DMS114 treated with DMSO at 0.1 percent for 48 hours (cell line): ENCODE results near the gene C1RL.

Experiments used
- DNase-seq: peaks from one replicate; lab custom pipeline; 2025; ENCODE audit not compliant: unreplicated experiment; lab: John Stamatoyannopoulos, UW

The C1RL gene

DNA sequence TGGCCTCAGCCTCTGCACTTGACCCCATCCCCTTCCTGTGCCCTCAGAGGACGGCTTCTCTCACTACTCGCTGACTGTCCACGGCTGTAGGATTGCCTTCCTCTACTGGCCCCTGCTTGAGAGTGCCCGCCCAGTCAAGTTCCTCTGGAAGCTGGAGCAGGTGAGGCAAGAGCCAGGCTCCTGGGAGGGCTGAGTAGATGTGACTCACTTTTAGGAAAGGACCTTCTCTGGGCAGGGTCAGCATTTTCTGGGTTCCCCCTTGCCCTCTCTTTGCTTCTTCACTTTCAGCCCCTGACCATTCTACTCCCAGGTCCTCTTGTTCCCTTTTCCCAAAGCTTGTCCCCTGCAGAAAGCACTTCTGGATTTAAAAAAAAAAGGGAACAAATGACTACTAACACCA, 28.9 kb upstream of the C1RL start:
- DNase-seq = no peak

DNA sequence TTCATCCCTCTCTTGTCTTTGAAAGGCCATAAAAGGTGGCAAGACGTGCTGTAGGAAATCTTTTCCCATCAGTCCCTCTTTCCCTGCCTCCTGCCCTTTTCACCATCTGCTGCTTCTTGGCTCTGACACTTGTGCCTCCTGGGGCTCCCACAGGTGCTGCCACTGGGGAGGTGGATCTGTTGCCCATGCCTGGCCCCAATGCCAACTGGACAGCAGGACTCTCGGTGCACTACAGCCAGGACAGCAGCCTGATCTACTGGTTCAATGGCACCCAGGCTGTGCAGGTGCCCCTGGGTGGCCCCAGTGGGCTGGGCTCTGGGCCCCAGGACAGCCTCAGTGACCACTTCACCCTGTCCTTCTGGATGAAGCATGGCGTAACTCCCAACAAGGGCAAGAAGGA, 27.7 kb upstream of the C1RL start:
- DNase-seq = no peak

DNA sequence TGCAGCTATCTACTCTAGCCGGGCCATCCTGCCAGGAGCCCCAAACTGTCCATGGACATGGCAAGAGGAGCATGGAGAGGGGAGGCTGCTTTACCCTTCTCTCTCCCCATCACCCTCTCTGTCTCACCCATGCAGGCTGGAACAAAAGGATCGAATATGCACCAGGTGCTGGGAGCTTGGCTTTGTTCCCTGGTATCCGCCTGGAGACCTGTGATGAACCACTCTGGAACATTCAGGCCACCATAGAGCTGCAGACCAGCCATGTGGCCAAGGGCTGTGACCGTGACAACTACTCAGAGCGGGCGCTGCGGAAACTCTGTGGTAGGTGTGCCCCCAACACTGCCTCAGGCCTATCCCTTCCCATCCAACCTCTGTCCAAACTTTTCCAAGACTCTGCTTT, 27.1 kb upstream of the C1RL start:
- DNase-seq = no peak

DNA sequence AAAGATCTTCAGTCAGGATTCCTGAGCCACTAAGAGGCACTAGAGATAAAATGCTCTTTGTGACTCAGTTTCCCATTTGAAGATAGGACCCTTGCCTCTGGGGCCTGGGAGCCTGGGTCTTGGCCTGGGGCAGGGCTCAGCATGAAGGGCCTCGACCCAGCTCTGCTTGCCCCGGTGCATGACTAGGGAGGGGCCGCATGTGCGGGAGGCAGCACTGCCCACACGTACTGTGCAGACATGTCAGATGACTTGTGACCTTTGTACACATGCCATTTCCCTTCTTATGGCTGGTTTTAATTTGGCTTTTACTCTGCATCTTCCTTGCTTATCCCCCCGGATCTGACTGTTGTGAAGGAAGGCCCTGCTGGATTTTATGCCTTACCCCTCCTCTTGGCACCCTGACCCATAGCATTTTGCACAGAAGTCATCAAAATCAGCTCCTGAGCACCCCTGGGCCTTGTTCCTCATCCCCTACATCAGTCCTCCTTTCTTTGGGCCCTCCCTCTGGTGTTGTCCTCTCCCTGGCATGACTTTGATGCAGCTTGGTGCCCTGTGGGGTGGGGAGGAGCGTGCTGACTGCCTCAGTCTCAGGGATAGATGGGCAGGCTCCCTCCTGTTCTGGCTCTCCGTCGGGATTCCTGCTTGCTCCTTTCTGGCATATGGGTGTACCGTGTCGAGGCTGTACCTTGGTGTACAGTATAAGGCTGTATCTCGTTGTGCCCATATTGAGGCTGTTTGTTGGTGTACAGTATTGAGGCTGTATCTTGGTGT, 25.6 kb upstream of the C1RL start:
- no peak for DNase-seq

DNA sequence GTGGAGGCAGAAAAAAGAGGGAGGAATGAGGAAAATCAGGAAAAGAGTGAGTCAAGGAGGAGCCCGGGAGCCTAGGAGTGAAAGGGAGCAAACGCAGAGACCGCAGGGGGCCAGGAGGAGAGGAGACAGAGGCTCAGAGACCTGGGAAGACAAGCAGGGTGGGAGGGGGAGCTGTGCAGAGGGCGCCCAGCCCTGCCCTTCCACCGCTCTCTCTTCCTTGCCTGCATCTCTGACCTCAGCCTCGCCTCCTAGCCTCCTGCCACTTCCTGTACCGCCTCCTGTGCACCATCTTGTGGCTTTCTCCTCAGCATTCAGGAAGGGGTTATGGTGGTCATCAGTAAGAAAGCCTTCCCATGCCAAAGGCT, 22.5 kb upstream of the C1RL start:
- no peak for DNase-seq

DNA sequence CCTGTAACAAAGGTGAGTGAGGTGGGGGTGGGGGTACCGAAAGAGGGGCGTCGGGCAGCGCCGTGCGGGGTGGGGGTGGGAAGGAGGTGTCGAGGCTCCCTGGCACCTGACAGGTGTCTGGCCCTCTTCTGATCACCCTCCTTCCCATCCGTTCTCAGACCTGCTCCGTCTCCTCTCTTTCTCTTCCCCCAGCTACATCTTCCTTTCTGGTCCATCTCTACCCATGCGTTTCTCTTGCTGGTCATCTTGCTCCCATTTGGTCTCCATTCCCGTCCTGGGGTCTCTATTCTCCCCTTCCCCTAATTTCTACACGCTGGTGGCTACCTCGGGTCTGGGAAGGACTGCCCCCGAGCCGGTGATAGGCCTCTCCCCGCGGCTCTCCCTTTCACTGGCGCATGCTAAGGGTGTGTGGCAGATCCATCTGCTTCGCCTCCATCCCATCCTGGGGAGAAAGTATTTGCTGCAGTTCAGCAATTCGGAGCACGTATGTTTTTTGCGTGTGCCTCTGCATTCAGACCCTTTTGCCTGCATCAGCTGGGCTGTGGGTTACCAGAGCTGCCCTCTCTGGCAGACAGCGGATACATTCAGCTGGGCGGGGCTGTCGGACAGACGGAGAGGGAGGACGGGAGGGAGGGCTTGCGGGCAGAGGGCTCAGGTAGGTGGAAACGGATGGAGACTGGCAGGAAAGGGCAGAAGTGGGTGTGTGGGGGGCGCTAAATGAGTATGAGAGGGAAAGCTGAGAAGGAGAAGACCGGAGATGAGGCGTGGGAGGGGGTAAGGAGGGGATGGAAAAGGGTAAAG, 21.9 kb upstream of the C1RL start:
- DNase-seq = no peak

DNA sequence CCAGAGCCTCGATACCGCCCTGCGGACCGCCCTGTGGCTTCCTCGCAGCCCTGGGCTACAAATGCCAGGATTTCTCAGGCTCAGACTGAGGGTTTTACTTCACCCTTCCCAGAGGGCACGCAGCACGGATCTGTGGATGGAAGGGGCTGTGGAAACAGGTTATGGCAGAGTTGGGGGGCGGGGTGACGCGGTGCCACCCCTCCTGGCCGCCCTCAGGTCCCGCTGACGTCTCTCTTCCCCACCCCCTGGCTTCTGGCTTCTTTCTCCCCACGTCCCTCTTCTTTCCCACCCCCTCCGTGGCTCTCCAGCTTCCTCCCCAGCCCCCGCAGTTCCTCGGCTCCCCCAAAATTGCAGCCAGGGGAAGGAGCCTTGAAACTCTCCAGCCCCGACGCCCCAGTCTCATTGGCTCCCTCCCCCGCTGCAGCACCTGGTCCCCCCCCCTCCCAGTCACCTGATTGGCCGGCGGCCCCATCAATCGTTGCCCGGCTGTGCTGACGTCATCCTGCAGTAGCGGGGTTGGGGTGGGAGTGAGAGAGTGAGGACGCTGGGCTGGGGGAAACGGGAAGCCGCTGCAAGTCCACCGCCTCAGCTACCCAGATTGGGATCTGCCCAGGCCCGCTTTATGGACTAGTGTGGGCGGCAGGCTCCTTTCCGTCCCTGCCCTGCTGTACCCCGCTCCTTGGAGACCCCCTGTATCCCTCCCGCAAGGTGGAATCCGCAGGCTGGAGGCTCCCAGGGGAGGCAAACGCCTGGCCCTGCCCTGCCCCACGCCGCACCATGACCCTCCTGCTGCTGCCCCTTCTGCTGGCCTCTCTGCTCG, 21.1 kb upstream of the C1RL start, which contains the start of gene CLSTN3:
Gene CLSTN3 (plus strand): TSS at position 500 of the 820 bp plus-strand sequence. CDS start 278 bp downstream, at position 778.
- peak; percentile 60 for DNase-seq

DNA sequence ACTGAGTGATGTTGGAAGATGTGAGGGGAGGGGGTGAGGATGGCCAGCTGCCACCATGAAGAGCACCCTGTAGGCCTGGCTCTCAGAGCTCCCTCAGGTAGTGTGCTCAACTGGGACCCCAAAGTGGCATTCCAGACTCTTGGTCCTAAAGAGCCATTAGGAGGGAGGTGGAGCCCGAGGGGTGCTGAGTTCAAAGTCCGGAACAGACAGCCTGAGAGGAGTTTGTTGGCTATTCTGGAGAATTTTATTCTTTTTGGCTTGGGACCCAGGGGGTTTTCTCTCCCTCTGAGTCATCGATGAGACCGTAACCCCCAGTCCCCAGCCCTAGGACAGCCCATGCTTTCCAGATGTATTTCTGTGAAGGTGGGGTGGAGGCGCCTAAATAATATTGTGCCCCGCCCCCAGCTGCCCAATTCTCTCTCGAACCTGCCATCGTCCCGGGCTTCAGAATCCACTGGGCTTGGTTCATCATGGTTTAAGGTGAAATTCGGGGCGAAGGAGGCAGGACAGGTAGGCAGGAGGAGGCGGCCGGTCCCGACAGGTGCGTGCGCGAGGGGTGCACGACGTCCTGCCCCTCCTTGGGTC, 20.4 kb upstream of the C1RL start:
- no peak for DNase-seq

DNA sequence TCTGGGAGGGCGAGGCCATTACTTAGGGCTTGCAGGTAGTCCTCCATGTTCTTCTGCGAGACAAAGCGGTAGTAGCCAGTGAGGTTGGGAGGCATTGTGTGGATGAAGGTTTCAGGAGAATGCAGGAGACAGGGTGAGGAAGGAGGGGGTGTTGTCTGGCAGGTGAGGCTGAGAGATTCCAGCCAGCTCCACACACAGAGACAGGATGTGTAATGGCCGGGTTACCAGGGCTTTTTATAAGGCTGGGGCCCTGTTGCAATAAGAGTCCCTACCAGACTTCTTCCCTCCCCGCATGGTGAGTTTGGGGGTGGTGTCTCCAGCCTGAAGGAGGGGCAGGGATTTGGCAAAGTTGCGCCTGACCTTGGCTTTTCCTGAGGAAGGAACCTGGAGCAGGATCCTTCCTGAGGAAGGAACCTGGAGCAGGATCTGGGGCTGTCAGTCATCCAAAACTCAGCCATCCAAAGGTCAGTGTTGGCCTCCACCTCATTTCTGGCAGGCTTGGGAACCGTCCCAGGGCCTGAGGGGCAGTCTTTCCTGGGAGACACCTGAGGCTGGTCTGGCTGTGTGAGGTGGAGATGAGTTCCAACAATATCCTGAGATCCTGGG, 19.8 kb upstream of the C1RL start, which contains the start of gene RBP5:
Gene RBP5 (minus strand): TSS at position 209 of the 606 bp plus-strand sequence. CDS start 114 bp downstream, at position 95.
- DNase-seq = no peak

DNA sequence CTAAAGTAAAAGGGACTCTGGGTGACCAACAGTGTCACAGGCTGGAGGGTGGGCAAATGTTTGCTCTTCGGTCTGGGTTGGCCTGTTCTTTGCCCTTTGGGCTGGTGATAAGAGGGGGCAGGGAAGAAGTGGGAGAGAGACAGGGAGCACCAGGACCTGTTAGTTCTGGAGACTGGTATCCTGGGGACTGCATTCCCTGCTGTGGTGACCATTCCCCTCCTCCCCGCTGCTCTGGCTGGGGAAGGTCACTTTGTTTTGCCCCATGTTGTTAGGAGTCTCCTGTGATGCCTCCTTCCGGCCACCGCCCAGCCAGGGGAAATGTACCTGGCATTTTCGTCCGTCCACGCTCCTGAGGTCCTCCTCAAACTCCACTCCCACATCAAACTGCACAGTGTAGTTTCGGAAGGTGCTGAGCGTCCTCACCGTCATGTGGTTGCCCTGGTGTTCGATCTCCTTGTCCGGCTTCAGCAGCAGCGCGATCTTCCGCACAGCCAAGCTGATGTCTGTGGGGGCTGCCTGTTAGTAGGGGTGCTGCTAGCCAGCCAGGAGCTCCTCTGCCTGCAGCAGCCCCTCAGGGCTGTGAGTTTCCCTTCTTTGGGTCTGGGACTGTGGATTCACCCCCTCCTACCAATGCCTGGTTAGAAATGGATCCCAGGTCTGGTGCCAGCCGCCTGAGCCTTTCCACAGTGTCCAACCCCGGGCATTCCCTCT, 19.1 kb upstream of the C1RL start:
- DNase-seq = no peak

DNA sequence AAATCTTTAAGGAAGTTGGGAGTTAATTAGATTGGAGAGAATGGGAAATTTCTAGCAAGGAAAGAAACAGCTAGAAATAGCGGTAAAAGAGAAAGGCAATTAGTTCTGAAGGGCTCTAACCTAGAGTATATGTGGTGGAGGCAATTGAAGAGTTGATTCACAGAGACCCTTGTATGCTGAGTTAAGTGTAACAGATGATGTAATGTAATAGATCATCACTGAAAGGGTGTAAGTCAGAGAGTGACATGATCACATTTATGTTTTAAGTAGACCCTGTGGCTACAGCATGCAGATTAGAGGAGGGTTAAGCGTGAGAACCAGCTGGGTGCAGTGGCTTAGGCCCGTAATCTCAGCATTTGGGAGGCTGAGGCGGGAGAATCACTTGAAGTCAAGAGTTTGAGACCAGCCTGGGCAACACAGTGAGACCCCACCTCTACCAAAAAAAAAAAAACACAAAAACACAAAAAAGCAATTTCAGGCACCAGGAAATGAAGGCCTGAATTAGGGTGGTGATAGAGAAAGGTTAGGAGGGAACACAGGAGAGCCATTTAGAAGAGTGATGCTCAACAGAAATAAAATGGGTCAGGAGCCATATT, 16.7 kb upstream of the C1RL start:
- DNase-seq = no peak

DNA sequence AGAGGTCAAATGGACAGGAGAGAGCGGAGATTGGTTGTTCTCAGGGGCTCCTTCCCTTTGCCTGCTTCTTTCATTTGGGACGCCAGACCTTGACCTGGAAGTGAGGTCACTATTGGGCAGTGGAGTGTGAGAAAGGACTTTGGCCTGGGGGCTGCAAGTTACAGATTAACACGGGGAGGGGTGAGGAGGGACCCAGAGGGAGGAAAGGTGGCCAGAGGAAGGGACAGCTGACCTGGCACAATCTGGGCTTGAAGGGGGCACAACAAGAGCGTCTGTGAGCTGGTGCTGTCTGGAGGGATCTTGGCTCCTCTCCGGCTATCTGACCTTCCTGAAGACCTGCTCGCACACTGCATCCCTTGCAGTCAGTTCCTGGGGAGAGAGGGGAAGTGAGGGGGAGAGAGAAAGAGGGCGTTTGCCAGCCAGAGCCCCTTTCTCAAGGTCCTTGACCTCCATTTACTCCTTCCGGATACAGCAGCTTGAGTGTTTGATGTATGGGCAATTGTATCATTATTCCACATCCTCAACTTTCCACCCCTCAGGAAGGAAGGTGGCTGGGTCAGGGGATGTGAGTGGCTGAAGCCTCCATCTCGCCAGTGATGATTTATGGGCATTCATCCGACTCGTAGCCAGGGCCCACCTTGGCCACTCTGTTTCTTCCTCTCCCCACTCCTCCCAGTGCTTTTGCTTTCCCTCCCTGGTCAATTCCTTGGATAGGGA, 14.9 kb upstream of the C1RL start:
- no peak for DNase-seq

DNA sequence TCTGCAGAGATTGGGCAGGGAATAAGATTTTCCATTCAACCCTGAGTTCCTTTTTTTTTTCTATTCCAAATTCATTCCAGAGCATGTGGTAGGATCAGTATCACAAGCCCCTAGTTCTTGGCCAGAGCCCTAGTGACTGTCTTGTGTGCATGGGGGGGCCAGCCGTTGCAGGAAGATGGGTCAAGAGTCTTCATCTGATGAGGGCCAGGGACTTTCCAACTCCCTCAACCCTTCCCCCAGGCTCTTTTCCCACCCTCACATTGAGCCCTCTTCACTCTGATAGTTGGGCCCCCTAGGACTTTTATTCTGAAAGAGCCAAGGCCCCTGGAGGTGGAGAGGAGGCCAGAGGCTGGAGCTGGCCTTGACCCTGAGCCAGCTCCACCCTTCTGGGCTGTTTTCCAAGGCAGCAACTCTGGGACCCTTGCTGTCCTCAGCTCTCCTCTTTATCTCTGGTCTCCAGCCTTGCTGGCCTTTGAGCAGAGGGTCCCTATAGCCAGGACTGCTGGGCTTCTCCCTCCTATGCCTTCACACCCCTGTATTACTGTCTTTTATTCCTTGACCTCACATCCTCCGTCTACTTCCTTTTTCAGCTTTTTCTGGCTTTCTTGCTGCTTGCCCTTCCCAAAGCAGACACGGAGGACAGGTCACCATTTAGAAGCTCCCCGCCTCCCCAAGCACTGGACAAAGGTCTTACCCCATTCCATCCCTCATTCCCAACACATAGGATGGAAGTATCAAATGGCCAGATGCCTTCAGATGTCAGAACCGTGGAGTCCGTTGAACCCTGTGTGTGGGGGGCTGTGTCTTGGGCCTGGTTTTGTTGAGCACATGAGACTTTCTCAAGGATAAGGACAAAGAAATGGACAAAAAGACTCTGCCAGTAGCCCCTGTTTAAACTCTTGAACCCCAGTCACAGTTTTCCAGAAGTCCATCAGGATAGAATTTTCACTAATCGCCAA, 14.1 kb upstream of the C1RL start:
- DNase-seq = no peak

DNA sequence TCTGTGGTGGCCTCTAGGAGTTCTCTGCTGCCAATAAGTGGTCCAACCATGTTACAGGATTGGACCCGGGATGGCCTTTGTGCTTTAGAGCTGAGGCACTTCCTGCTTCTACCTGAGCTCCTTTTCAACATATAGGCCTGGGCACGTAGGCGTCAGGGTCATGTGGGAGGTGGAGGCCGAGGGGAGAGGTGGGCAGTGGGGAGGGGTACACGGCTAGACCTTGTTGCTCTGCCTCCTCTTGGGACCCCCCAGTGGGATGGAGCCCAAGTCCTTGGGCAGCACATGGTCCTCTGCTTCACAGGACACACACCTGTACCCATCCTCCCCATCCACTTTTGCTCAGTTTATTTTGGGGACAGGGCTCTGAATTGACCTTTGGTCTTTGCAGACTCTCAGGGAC, 12.3 kb upstream of the C1RL start:
- no peak for DNase-seq

DNA sequence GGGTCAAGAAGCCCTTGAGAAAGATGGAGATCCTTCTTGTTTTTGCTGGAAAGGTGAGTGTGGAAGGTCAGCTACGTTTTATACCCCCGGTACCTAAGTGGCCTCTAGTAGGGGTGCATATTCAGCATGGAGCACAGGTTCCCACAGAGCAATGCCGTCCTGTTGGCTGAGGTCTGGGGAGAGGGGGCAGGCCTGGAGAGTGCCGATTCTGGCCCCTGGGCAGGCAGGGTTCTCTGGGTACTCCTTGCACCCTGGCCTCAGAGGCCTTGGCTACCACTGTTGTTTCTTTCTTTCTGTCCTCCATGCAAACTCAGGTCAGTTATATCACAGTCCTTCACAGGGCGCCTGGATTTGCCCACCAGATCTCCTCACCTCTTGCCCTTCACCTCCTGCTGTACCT, 11.2 kb upstream of the C1RL start:
- no peak for DNase-seq

DNA sequence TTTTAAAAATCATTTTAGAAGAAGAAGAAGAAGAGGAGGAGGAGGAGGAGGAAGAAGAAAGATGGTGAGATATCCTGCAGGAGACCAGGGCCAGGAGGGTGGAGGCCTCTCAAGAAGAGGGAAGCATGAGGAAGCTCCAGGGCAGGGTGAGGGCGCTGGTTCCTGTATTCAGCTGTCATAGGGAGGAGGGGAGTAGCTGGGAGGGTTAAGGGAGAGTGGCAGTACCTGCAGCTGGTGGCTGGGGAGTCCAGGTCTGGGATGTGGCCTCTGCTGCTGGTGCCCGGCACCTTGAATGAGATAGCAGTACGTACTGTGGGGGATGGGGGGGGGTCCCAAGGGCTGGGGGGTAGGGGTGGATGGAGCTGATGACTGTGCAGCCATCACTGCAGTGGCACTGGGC, 9.9 kb upstream of the C1RL start:
- no peak for DNase-seq

DNA sequence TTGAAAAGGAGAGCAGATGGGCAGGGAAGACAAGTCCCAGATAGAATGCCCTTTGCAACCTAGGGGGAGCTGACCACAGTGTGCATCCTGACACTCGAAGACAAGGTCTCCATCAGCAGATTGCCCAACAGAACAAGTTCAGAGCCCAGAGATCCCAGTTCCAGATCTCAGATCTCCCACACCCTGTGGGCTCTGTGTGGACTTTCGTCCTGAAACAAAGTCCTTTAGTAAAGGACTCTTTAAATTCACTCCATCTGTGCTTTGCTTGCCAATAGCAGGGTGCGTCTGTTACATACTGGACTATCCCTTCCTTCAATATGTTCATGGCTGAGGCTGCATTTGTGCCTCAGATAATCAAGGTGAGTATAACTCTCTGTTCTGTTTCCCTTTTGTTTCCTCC, 8.7 kb upstream of the C1RL start:
- DNase-seq = no peak

DNA sequence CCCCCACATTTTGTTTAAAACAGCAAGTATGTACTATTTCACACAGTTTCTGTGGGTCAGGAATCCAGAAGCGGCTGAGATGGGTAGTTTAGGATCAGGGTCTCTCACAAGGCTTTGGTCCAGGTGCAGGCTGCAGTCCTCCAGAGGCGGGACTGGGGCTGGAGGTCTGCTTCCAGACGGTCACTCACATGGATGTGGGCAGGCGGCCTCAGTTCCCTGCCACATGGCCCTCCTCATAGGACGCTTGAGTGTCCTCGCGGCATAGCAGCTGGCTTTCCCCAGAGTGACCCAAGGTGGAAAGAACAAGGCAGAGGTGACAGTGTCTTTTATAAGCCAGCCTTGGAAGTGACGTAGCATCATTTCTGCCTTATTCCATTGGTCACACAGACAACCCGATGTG, 7.9 kb upstream of the C1RL start:
- DNase-seq = no peak
